ENCODE data around the gene FAR2.

FAR2 gene

GRCh38 chr12:29322157-29322556 is 173.1 kb downstream of the FAR2 start:
- Histone ChIP-seq H3K36me3 (ENCODE audit: insufficient read depth, low read length) (no peaks in the 10 kb centered on the region), H3K9ac (ENCODE audit: low read length) (no peak overlapping the region), H2AFZ (ENCODE audit: low read length) (no peak overlapping the region), H4K20me1 (ENCODE audit: insufficient read depth, low read length) (no peaks in the 10 kb centered on the region), H3K27ac (ENCODE audit: low read depth, low read length, poor library complexity, severe bottlenecking) (no peak overlapping the region), H3K9me2 (ENCODE audit: low read depth, low read length) (no peaks in the 10 kb centered on the region), H3K4me2 (ENCODE audit: low read length) (no peak overlapping the region), H3F3A (ENCODE audit: insufficient read depth, low read length) (no peaks in the 10 kb centered on the region), H3K4me1 (ENCODE audit: insufficient read depth, low read length, severe bottlenecking) (no peaks in the 10 kb centered on the region), H3K27me3 (ENCODE audit: insufficient read depth, low read length) (no peaks in the 10 kb centered on the region), H3K4me3 (ENCODE audit: low read depth, low read length, poor library complexity, severe bottlenecking) (no peak overlapping the region), H3K79me2 (ENCODE audit: insufficient read depth, low read length) (no peaks in the 10 kb centered on the region), H3K9me3 (ENCODE audit: low read length) (no peaks in the 10 kb centered on the region)
- TF ChIP-seq CTCF (IDR thresholded peaks at IDR 0.05; ENCODE audit: low read length), result no peak

GRCh38 chr12:29329411-29329810 is 180.3 kb downstream of the FAR2 start:
- no peak overlapping the region for H2AFZ ChIP-seq (ENCODE audit: low read length)
- H4K20me1 ChIP-seq (ENCODE audit: insufficient read depth, low read length), result no peaks in the 10 kb centered on the region
- no peaks in the 10 kb centered on the region for H3K27me3 ChIP-seq (ENCODE audit: insufficient read depth, low read length)
- TF ChIP-seq EZH2 (IDR thresholded peaks at IDR 0.05; ENCODE audit: borderline replicate concordance, low read length) (no peak), CTCF (IDR thresholded peaks at IDR 0.05; ENCODE audit: low read length) (no peak)
- H3K9ac ChIP-seq (ENCODE audit: low read length), result no peak overlapping the region
- H3K9me3 ChIP-seq (ENCODE audit: low read length), result no peaks in the 10 kb centered on the region
- H3K4me3 ChIP-seq (ENCODE audit: low read depth, low read length, poor library complexity, severe bottlenecking), result no peak overlapping the region
- H3K79me2 ChIP-seq (ENCODE audit: insufficient read depth, low read length), result no peaks in the 10 kb centered on the region
- no peaks in the 10 kb centered on the region for H3K9me2 ChIP-seq (ENCODE audit: low read depth, low read length)
- H3K27ac ChIP-seq (ENCODE audit: low read depth, low read length, poor library complexity, severe bottlenecking), result no peak overlapping the region
- no peaks in the 10 kb centered on the region for H3F3A ChIP-seq (ENCODE audit: insufficient read depth, low read length)
- no peaks in the 10 kb centered on the region for H3K4me1 ChIP-seq (ENCODE audit: insufficient read depth, low read length, severe bottlenecking)
- no peaks in the 10 kb centered on the region for H3K36me3 ChIP-seq (ENCODE audit: insufficient read depth, low read length)
- no peak overlapping the region for H3K4me2 ChIP-seq (ENCODE audit: low read length)

GRCh38 chr12:29333178-29333577 is 184.1 kb downstream of the FAR2 start:
- Histone ChIP-seq H3K79me2 (ENCODE audit: insufficient read depth, low read length) (no peaks in the 10 kb centered on the region), H3K9ac (ENCODE audit: low read length) (no peak overlapping the region), H3K4me2 (ENCODE audit: low read length) (no peak overlapping the region), H3K36me3 (ENCODE audit: insufficient read depth, low read length) (no peaks in the 10 kb centered on the region), H4K20me1 (ENCODE audit: insufficient read depth, low read length) (no peaks in the 10 kb centered on the region), H2AFZ (ENCODE audit: low read length) (no peak overlapping the region), H3F3A (ENCODE audit: insufficient read depth, low read length) (no peaks in the 10 kb centered on the region), H3K27me3 (ENCODE audit: insufficient read depth, low read length) (no peaks in the 10 kb centered on the region), H3K27ac (ENCODE audit: low read depth, low read length, poor library complexity, severe bottlenecking) (no peak overlapping the region), H3K4me1 (ENCODE audit: insufficient read depth, low read length, severe bottlenecking) (no peaks in the 10 kb centered on the region), H3K9me3 (ENCODE audit: low read length) (no peaks in the 10 kb centered on the region), H3K4me3 (ENCODE audit: low read depth, low read length, poor library complexity, severe bottlenecking) (no peak overlapping the region), H3K9me2 (ENCODE audit: low read depth, low read length) (no peaks in the 10 kb centered on the region)
- TF ChIP-seq CTCF (IDR thresholded peaks at IDR 0.05; ENCODE audit: low read length), result no peak
- no peak for TF ChIP-seq EZH2 (IDR thresholded peaks at IDR 0.05; ENCODE audit: borderline replicate concordance, low read length)
